ENCODE measurements around the gene TBC1D5.

The TBC1D5 gene

GRCh38 chr3:17195856-17196604, 546.4 kb downstream of the TBC1D5 start:
- in situ Hi-C loops (cut with HindIII; ENCODE audit: low pct_ligation_motif_present, low pct_unique_long_range_greater_than_20kb, low sequenced_read_pairs) = no loop called here
- no peak for DNase-seq

GRCh38 chr3:17195192-17195611, 547.2 kb downstream of the TBC1D5 start:
- DNase-seq = no peak
- in situ Hi-C loops (cut with HindIII; ENCODE audit: low pct_ligation_motif_present, low pct_unique_long_range_greater_than_20kb, low sequenced_read_pairs) = no loop called here

GRCh38 chr3:17194116-17194515, 548.3 kb downstream of the TBC1D5 start:
- in situ Hi-C loops (cut with HindIII; ENCODE audit: low pct_ligation_motif_present, low pct_unique_long_range_greater_than_20kb, low sequenced_read_pairs) = no loop called here
- no peak for DNase-seq

- DNase-seq = no peak
Observed at GRCh38 chr3:17192995-17193394, 549.4 kb downstream of the TBC1D5 start.

GRCh38 chr3:17190353-17191078, 551.9 kb downstream of the TBC1D5 start:
- DNase-seq = no peak
- in situ Hi-C loops (cut with HindIII; ENCODE audit: low pct_ligation_motif_present, low pct_unique_long_range_greater_than_20kb, low sequenced_read_pairs) = no loop called here

More at GRCh38 chr3:17192995-17193394, 549.4 kb downstream of the TBC1D5 start:
- in situ Hi-C loops (cut with HindIII; ENCODE audit: low pct_ligation_motif_present, low pct_unique_long_range_greater_than_20kb, low sequenced_read_pairs) = no loop called here

GRCh38 chr3:17188378-17188777, 554.1 kb downstream of the TBC1D5 start:
- in situ Hi-C loops (cut with HindIII; ENCODE audit: low pct_ligation_motif_present, low pct_unique_long_range_greater_than_20kb, low sequenced_read_pairs) = no loop called here

GRCh38 chr3:17187589-17188184, 554.7 kb downstream of the TBC1D5 start:
- in situ Hi-C loops (cut with HindIII; ENCODE audit: low pct_ligation_motif_present, low pct_unique_long_range_greater_than_20kb, low sequenced_read_pairs) = no loop called here
- DNase-seq = no peak

More at GRCh38 chr3:17188378-17188777, 554.1 kb downstream of the TBC1D5 start:
- DNase-seq = no peak

GRCh38 chr3:17183951-17184550, 558.4 kb downstream of the TBC1D5 start:
- in situ Hi-C loops (cut with HindIII; ENCODE audit: low pct_ligation_motif_present, low pct_unique_long_range_greater_than_20kb, low sequenced_read_pairs) = no loop called here
- peak; percentile 49 for DNase-seq

GRCh38 chr3:17182166-17182565, 560.3 kb downstream of the TBC1D5 start:
- no peak for DNase-seq

GRCh38 chr3:17181413-17181907, 561.0 kb downstream of the TBC1D5 start:
- no peak for DNase-seq
- in situ Hi-C loops (cut with HindIII; ENCODE audit: low pct_ligation_motif_present, low pct_unique_long_range_greater_than_20kb, low sequenced_read_pairs) = no loop called here

More at GRCh38 chr3:17182166-17182565, 560.3 kb downstream of the TBC1D5 start:
- in situ Hi-C loops (cut with HindIII; ENCODE audit: low pct_ligation_motif_present, low pct_unique_long_range_greater_than_20kb, low sequenced_read_pairs) = no loop called here

- DNase-seq = no peak
- in situ Hi-C loops (cut with HindIII; ENCODE audit: low pct_ligation_motif_present, low pct_unique_long_range_greater_than_20kb, low sequenced_read_pairs) = no loop called here
Observed at GRCh38 chr3:17179381-17180205, 562.8 kb downstream of the TBC1D5 start.

- DNase-seq = no peak
- in situ Hi-C loops (cut with HindIII; ENCODE audit: low pct_ligation_motif_present, low pct_unique_long_range_greater_than_20kb, low sequenced_read_pairs) = no loop called here
Observed at GRCh38 chr3:17176757-17177156, 565.7 kb downstream of the TBC1D5 start.

GRCh38 chr3:17175187-17175807, 567.1 kb downstream of the TBC1D5 start:
- in situ Hi-C loops (cut with HindIII; ENCODE audit: low pct_ligation_motif_present, low pct_unique_long_range_greater_than_20kb, low sequenced_read_pairs) = no loop called here
- peak; percentile 6 for DNase-seq

GRCh38 chr3:17166369-17166768, 576.1 kb downstream of the TBC1D5 start:
- no peak for DNase-seq
- in situ Hi-C loops (cut with HindIII; ENCODE audit: low pct_ligation_motif_present, low pct_unique_long_range_greater_than_20kb, low sequenced_read_pairs) = no loop called here

- DNase-seq = no peak
- in situ Hi-C loops (cut with HindIII; ENCODE audit: low pct_ligation_motif_present, low pct_unique_long_range_greater_than_20kb, low sequenced_read_pairs) = no loop called here
Observed at GRCh38 chr3:17162116-17162515, 580.3 kb downstream of the TBC1D5 start.

- in situ Hi-C loops (cut with HindIII; ENCODE audit: low pct_ligation_motif_present, low pct_unique_long_range_greater_than_20kb, low sequenced_read_pairs) = no loop called here
- DNase-seq = no peak
Observed at GRCh38 chr3:17160597-17160996, 581.8 kb downstream of the TBC1D5 start.

GRCh38 chr3:17158941-17159682, 583.3 kb downstream of the TBC1D5 start:
- no peak for DNase-seq
- in situ Hi-C loops (cut with HindIII; ENCODE audit: low pct_ligation_motif_present, low pct_unique_long_range_greater_than_20kb, low sequenced_read_pairs) = no loop called here
